HepG2 (cell line): Measurements from ENCODE around the gene C3orf18. TPM values are rescaled to one million over a fixed set of nuclear protein-coding genes. Genes with fewer than 3 reads are reported as not detected.

Source experiments
- MIXL1 ChIP-seq: IDR thresholded peaks from 2 replicates; pipeline ENCODE4 v1.6.1; 2016
- POGZ ChIP-seq: sonication (generic); formaldehyde crosslinking; IDR thresholded peaks from 2 replicates; pipeline ENCODE4 v1.4.0; 2020; ENCODE audit warnings: mild to moderate bottlenecking, missing genetic modification reagents
- RFXAP ChIP-seq: sonication (generic); formaldehyde crosslinking; IDR thresholded peaks from 2 replicates; pipeline ENCODE4 v1.4.0; 2020; ENCODE audit warnings: missing genetic modification reagents, borderline replicate concordance
- SP2 ChIP-seq: sonication (generic); formaldehyde crosslinking; IDR thresholded peaks from 2 replicates; pipeline ENCODE4 v1.5.1; 2020; ENCODE audit warnings: mild to moderate bottlenecking, missing genetic modification reagents
- ZNF12 ChIP-seq: sonication (generic); formaldehyde crosslinking; IDR thresholded peaks from 2 replicates; pipeline ENCODE4 v1.5.0; 2020; ENCODE audit warnings: missing genetic modification reagents
- ZNF761 ChIP-seq: sonication (generic); formaldehyde crosslinking; conservative IDR thresholded peaks from 2 replicates; pipeline ENCODE4 v1.4.0; 2020; ENCODE audit warnings: mild to moderate bottlenecking, missing genetic modification reagents
- ZNF780A ChIP-seq: sonication (generic); formaldehyde crosslinking; IDR thresholded peaks from 2 replicates; pipeline ENCODE4 v1.8.0; 2022; ENCODE audit warnings: mild to moderate bottlenecking, missing genetic modification reagents, moderate library complexity
- ZSCAN30 ChIP-seq: sonication (generic); formaldehyde crosslinking; IDR thresholded peaks from 2 replicates; pipeline ENCODE4 v1.5.0; 2020; ENCODE audit warnings: mild to moderate bottlenecking, missing genetic modification reagents
- polyA plus RNA-seq, 8 experiments: library from polyadenylated mRNA; depleted of rRNA in 3 of 8; stranded (reverse) in 7 of 8; unstranded in 1 of 8; fragments of >200 nt; fragmentation: Illumina TruSeq in 4 of 8; extraction: Trizol in 4 of 8; gene quantifications; 2 replicates each; pipeline versions ENCODE4 v1.2.1 to v1.2.3, GENCODE V29; 2011 to 2016; ENCODE audit warnings: low read depth in 4 of 8, missing spikeins in 1 of 8, mixed read lengths in 1 of 8; ENCODE audit not compliant: insufficient read depth in 1 of 8
- total RNA-seq, 5 experiments: library from RNA; depleted of rRNA; stranded (reverse); fragments of >200 nt; fragmentation: Illumina TruSeq; extraction: Trizol; gene quantifications; 2 replicates each; pipeline ENCODE4 v1.2.3, GENCODE V29; 2016; ENCODE audit warnings: low read depth in 1 of 5
- TF ChIP-seq, protein P1 (sequence below): IDR thresholded peaks from 2 replicates; pipeline ENCODE4 v1.6.1; 2016; ENCODE audit warnings: low read depth
- TF ChIP-seq, protein P2 (sequence below): sonication (generic); formaldehyde crosslinking; IDR thresholded peaks from 2 replicates; pipeline ENCODE4 v1.8.0; 2022; ENCODE audit warnings: missing genetic modification reagents, mild to moderate bottlenecking, moderate library complexity, borderline replicate concordance
- TF ChIP-seq, protein P3 (sequence below), 2 experiments: sonication (generic) in 1 of 2; formaldehyde crosslinking in 1 of 2; IDR thresholded peaks; 2 replicates each; pipeline versions ENCODE4 v1.6.1 to v1.9.0; 2014 to 2022; ENCODE audit warnings: antibody characterized with exemption in 1 of 2, borderline replicate concordance in 1 of 2, inconsistent platforms in 1 of 2, low read depth in 1 of 2, missing genetic modification reagents in 1 of 2
- TF ChIP-seq, protein P4 (sequence below), 2 experiments: IDR thresholded peaks; 2 replicates each; pipeline ENCODE4 v1.6.1; 2011 to 2012; ENCODE audit warnings: low read length in 2 of 2, borderline replicate concordance in 1 of 2, low read depth in 1 of 2, mild to moderate bottlenecking in 1 of 2, moderate library complexity in 1 of 2
- TF ChIP-seq, protein P5 (sequence below): sonication (generic); formaldehyde crosslinking; IDR thresholded peaks from 2 replicates; pipeline ENCODE4 v1.5.0; 2020; ENCODE audit warnings: missing genetic modification reagents

C3orf18 gene
- total and polyA plus RNA-seq, 2 of the 13 experiments (the other 11 are each of a cell fraction or from before 2014, with no cell fraction given) = 1.6 to 4.8 TPM

DNA sequence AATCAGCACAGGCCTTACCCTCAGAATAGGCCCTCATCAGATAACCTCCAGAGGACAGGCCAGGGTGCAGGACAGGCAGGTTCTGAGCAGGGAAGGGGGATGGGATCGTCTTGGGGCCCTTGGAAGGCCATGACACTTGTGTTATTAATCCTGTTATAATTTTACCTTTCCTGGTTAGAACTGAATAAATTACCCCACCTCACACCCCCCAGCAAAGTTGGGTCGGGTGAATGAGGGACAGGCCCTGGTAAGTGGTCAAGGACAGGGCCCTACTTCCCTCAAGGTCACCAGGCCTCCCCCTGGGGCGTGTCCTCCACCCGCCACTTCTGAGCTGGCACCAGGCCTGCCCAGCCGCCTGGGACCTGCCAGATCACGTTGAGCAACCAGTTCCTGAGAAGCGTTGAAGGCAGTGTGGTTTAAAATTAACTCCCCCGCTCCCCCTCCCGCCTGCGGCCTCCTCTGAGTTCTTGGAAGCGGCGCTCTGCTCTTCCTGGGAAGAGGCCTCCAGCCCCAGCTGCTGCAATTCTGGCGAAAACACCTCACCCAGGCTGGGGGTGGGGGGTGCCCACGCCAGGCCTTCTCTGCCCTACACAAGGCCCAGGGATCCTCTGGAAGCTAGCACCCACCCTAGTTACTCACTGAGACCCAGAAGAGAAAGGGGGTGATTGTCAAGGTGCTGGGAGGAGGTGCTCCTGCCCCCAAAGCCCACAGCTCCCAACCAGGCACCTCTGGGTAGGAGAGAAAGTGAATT, 33.5 kb upstream of the C3orf18 start (continued):
- TF ChIP-seq, protein P1, sequence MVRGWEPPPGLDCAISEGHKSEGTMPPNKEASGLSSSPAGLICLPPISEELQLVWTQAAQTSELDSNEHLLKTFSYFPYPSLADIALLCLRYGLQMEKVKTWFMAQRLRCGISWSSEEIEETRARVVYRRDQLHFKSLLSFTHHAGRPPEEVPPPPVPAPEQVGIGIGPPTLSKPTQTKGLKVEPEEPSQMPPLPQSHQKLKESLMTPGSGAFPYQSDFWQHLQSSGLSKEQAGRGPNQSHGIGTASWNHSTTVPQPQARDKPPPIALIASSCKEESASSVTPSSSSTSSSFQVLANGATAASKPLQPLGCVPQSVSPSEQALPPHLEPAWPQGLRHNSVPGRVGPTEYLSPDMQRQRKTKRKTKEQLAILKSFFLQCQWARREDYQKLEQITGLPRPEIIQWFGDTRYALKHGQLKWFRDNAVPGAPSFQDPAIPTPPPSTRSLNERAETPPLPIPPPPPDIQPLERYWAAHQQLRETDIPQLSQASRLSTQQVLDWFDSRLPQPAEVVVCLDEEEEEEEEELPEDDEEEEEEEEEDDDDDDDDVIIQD = peak; percentile 61
- peak; percentile 90 for TF ChIP-seq MIXL1
- 0 out of 2 replicates have a peak, but pooled peaks have one; percentile 50 for TF ChIP-seq ZSCAN30 (CRISPR knock-in tag)
- TF ChIP-seq ZNF761 = peak; percentile 61; the same call in 1 of the 2 replicates
- TF ChIP-seq, protein P2, sequence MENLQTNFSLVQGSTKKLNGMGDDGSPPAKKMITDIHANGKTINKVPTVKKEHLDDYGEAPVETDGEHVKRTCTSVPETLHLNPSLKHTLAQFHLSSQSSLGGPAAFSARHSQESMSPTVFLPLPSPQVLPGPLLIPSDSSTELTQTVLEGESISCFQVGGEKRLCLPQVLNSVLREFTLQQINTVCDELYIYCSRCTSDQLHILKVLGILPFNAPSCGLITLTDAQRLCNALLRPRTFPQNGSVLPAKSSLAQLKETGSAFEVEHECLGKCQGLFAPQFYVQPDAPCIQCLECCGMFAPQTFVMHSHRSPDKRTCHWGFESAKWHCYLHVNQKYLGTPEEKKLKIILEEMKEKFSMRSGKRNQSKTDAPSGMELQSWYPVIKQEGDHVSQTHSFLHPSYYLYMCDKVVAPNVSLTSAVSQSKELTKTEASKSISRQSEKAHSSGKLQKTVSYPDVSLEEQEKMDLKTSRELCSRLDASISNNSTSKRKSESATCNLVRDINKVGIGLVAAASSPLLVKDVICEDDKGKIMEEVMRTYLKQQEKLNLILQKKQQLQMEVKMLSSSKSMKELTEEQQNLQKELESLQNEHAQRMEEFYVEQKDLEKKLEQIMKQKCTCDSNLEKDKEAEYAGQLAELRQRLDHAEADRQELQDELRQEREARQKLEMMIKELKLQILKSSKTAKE (CRISPR knock-in tag) = peak; percentile 93
- TF ChIP-seq, protein P3, sequence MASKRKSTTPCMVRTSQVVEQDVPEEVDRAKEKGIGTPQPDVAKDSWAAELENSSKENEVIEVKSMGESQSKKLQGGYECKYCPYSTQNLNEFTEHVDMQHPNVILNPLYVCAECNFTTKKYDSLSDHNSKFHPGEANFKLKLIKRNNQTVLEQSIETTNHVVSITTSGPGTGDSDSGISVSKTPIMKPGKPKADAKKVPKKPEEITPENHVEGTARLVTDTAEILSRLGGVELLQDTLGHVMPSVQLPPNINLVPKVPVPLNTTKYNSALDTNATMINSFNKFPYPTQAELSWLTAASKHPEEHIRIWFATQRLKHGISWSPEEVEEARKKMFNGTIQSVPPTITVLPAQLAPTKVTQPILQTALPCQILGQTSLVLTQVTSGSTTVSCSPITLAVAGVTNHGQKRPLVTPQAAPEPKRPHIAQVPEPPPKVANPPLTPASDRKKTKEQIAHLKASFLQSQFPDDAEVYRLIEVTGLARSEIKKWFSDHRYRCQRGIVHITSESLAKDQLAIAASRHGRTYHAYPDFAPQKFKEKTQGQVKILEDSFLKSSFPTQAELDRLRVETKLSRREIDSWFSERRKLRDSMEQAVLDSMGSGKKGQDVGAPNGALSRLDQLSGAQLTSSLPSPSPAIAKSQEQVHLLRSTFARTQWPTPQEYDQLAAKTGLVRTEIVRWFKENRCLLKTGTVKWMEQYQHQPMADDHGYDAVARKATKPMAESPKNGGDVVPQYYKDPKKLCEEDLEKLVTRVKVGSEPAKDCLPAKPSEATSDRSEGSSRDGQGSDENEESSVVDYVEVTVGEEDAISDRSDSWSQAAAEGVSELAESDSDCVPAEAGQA (IDR thresholded peaks at IDR 0.05; ENCODE audit: low read depth) = 0 out of 2 replicates have a peak, but pooled peaks have one; percentile 26
- TF ChIP-seq, protein P3 (CRISPR knock-in tag; IDR thresholded peaks at IDR 0.05; ENCODE audit: borderline replicate concordance) = no peak
- TF ChIP-seq ZNF780A (CRISPR knock-in tag) = peak; percentile 92; the same call in 1 of the 2 replicates
- TF ChIP-seq RFXAP (CRISPR knock-in tag) = 0 out of 2 replicates have a peak, but pooled peaks have one; percentile 87
- TF ChIP-seq, protein P4, sequence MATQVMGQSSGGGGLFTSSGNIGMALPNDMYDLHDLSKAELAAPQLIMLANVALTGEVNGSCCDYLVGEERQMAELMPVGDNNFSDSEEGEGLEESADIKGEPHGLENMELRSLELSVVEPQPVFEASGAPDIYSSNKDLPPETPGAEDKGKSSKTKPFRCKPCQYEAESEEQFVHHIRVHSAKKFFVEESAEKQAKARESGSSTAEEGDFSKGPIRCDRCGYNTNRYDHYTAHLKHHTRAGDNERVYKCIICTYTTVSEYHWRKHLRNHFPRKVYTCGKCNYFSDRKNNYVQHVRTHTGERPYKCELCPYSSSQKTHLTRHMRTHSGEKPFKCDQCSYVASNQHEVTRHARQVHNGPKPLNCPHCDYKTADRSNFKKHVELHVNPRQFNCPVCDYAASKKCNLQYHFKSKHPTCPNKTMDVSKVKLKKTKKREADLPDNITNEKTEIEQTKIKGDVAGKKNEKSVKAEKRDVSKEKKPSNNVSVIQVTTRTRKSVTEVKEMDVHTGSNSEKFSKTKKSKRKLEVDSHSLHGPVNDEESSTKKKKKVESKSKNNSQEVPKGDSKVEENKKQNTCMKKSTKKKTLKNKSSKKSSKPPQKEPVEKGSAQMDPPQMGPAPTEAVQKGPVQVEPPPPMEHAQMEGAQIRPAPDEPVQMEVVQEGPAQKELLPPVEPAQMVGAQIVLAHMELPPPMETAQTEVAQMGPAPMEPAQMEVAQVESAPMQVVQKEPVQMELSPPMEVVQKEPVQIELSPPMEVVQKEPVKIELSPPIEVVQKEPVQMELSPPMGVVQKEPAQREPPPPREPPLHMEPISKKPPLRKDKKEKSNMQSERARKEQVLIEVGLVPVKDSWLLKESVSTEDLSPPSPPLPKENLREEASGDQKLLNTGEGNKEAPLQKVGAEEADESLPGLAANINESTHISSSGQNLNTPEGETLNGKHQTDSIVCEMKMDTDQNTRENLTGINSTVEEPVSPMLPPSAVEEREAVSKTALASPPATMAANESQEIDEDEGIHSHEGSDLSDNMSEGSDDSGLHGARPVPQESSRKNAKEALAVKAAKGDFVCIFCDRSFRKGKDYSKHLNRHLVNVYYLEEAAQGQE (IDR thresholded peaks at IDR 0.05; ENCODE audit: borderline replicate concordance in 1 of 2, low read depth in 1 of 2, low read length in 2 of 2) = peak in 1 of 2 experiments; percentile 8; a peak in 1 of 4 replicates
- TF ChIP-seq ZNF12 (CRISPR knock-in tag) = no peak
- TF ChIP-seq POGZ (CRISPR knock-in tag) = no peak
- TF ChIP-seq, protein P5, sequence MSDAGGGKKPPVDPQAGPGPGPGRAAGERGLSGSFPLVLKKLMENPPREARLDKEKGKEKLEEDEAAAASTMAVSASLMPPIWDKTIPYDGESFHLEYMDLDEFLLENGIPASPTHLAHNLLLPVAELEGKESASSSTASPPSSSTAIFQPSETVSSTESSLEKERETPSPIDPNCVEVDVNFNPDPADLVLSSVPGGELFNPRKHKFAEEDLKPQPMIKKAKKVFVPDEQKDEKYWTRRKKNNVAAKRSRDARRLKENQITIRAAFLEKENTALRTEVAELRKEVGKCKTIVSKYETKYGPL (CRISPR knock-in tag) = no peak
- TF ChIP-seq SP2 (CRISPR knock-in tag) = 0 out of 2 replicates have a peak, but pooled peaks have one; percentile 19
